Trophoblast cell (in vitro differentiated cells and primary cell): Measurements from ENCODE around the gene RNF31.

Source experiments
- DNase-seq, 2 donors: peaks; one replicate each; pipeline ENCODE4 v3.0.0-alpha.2; 2016
- H2AFZ ChIP-seq: 2 replicates; pipeline ENCODE4 v1.6.1; 2013; ENCODE audit warnings: low read length, moderate library complexity, mild to moderate bottlenecking; ENCODE audit not compliant: insufficient read depth, poor library complexity
- H2AK5ac ChIP-seq: 2 replicates; pipeline ENCODE4 v1.6.1; 2013; ENCODE audit warnings: mild to moderate bottlenecking, low read length
- H2BK120ac ChIP-seq: 2 replicates; pipeline ENCODE4 v1.6.1; 2013; ENCODE audit warnings: low read length, mild to moderate bottlenecking, moderate library complexity; ENCODE audit not compliant: insufficient read depth, poor library complexity
- H2BK12ac ChIP-seq: 2 replicates; pipeline ENCODE4 v1.6.1; 2013; ENCODE audit warnings: mild to moderate bottlenecking, low read length, moderate library complexity
- H2BK5ac ChIP-seq: 2 replicates; pipeline ENCODE4 v1.6.1; 2013; ENCODE audit warnings: low read length, low read depth, moderate library complexity, mild to moderate bottlenecking; ENCODE audit not compliant: poor library complexity
- H3K14ac ChIP-seq: 2 replicates; pipeline ENCODE4 v1.6.1; 2013; ENCODE audit warnings: mild to moderate bottlenecking, low read length
- H3K18ac ChIP-seq: 2 replicates; pipeline ENCODE4 v1.6.1; 2013; ENCODE audit warnings: mild to moderate bottlenecking, low read length
- H3K23ac ChIP-seq: 2 replicates; pipeline ENCODE4 v1.6.1; 2013; ENCODE audit warnings: low read length
- H3K27ac ChIP-seq: 2 replicates; pipeline ENCODE4 v1.5.1; 2013; ENCODE audit warnings: low read depth, mild to moderate bottlenecking, inconsistent platforms, low read length, moderate library complexity
- H3K27me3 ChIP-seq: 2 replicates; pipeline ENCODE4 v1.6.1; 2013; ENCODE audit warnings: inconsistent platforms, mild to moderate bottlenecking, low read length, moderate library complexity; ENCODE audit not compliant: insufficient read depth
- H3K36me3 ChIP-seq, 2 experiments: 1 replicate in 1 of 2; 2 replicates in 1 of 2; pipeline ENCODE4 v1.6.1; 2013; ENCODE audit warnings: low read length in 2 of 2, mild to moderate bottlenecking in 2 of 2, moderate library complexity in 1 of 2; ENCODE audit not compliant: insufficient read depth in 2 of 2, control insufficient read depth in 1 of 2
- H3K4ac ChIP-seq: 2 replicates; pipeline ENCODE4 v1.6.1; 2013; ENCODE audit warnings: low read depth, mild to moderate bottlenecking, low read length, moderate library complexity
- H3K4me1 ChIP-seq, 2 experiments: 1 replicate in 1 of 2; 2 replicates in 1 of 2; pipeline ENCODE4 v1.6.1; 2013; ENCODE audit warnings: low read length in 2 of 2, mild to moderate bottlenecking in 2 of 2, moderate library complexity in 1 of 2; ENCODE audit not compliant: insufficient read depth in 2 of 2, control insufficient read depth in 1 of 2
- H3K4me2 ChIP-seq: 2 replicates; pipeline ENCODE4 v1.6.1; 2013; ENCODE audit warnings: inconsistent platforms, mild to moderate bottlenecking, low read length, moderate library complexity
- H3K4me3 ChIP-seq: 2 replicates; pipeline ENCODE4 v1.5.1; 2013; ENCODE audit warnings: mild to moderate bottlenecking, low read depth, low read length, inconsistent platforms
- H3K79me1 ChIP-seq: one replicate; pipeline ENCODE4 v1.6.1; 2013; ENCODE audit warnings: low read length
- H3K79me2 ChIP-seq: 2 replicates; pipeline ENCODE4 v1.6.1; 2013; ENCODE audit warnings: low read length, mild to moderate bottlenecking; ENCODE audit not compliant: control insufficient read depth, insufficient read depth, poor library complexity
- H3K9ac ChIP-seq: 2 replicates; pipeline ENCODE4 v1.6.1; 2013; ENCODE audit warnings: mild to moderate bottlenecking, low read length
- H3K9me3 ChIP-seq: 2 replicates; pipeline ENCODE4 v1.6.1; 2013; ENCODE audit warnings: low read depth, mild to moderate bottlenecking, control low read depth, inconsistent platforms, low read length; ENCODE audit not compliant: insufficient read depth
- H4K12ac ChIP-seq: 2 replicates; pipeline ENCODE4 v1.6.1; 2013; ENCODE audit warnings: low read depth, mild to moderate bottlenecking, low read length, moderate library complexity
- H4K8ac ChIP-seq: 2 replicates; pipeline ENCODE4 v1.6.1; 2013; ENCODE audit warnings: low read depth, mild to moderate bottlenecking, low read length, moderate library complexity
- H4K91ac ChIP-seq: one replicate; pipeline ENCODE4 v1.6.1; 2013; ENCODE audit warnings: low read depth, mild to moderate bottlenecking, low read length, moderate library complexity
- WGBS: extraction: QIAGEN DNeasy Blood & Tissue Kit; methylation state at CpG from one replicate; pipeline ENCODE4 v1.1.7; 2013; ENCODE audit warnings: missing lambda C conversion rate; ENCODE audit not compliant: insufficient read length, insufficient coverage; ENCODE audit errors: extremely low coverage; 5-methylcytosine and 5-hydroxymethylcytosine counted together

Gene RNF31

GRCh38 chr14:24150061-24150460, 2.8 kb downstream of the RNF31 start:
- H2BK120ac ChIP-seq: no peak overlapping the region
- peaks cover 13% of the 10 kb centered on the region for H3K79me1 ChIP-seq
- H2AK5ac ChIP-seq: no peak overlapping the region
- no peak overlapping the region for H2BK12ac ChIP-seq
- H3K36me3 ChIP-seq: peaks cover 32 to 41% of the 10 kb centered on the region in 2 experiments
- no CpG with 5 or more reads among the region's 9 CpGs for WGBS
- no peak overlapping the region for H2BK5ac ChIP-seq
- H3K4me1 ChIP-seq: peaks cover 10 to 16% of the 10 kb centered on the region in 2 experiments
- H3K23ac ChIP-seq: no peak overlapping the region
- no peaks in the 10 kb centered on the region for H3K27me3 ChIP-seq
- peaks cover 3% of the 10 kb centered on the region for H3K9me3 ChIP-seq
- H3K4me2 ChIP-seq: no peak overlapping the region
- no peak overlapping the region for H2AFZ ChIP-seq
- peaks cover 14% of the 10 kb centered on the region for H3K79me2 ChIP-seq
- no peak overlapping the region for H4K91ac ChIP-seq
- H3K4ac ChIP-seq: peak overlapping the region; percentile 12
- no peak overlapping the region for H3K9ac ChIP-seq
- H4K8ac ChIP-seq: no peak overlapping the region
- H4K12ac ChIP-seq: no peak overlapping the region
- DNase-seq: no peak
- no peak overlapping the region for H3K27ac ChIP-seq
- no peak overlapping the region for H3K4me3 ChIP-seq
- H3K14ac ChIP-seq: no peak overlapping the region
- H3K18ac ChIP-seq: no peak overlapping the region

GRCh38 chr14:24150567-24150966, 3.3 kb downstream of the RNF31 start:
- peaks cover 10 to 13% of the 10 kb centered on the region in 2 experiments for H3K4me1 ChIP-seq
- no peak overlapping the region for H3K18ac ChIP-seq
- no CpG with 5 or more reads among the region's 9 CpGs for WGBS
- DNase-seq: no peak
- peaks cover 13% of the 10 kb centered on the region for H3K79me1 ChIP-seq
- no peak overlapping the region for H3K4me3 ChIP-seq
- no peak overlapping the region for H2BK12ac ChIP-seq
- H3K4ac ChIP-seq: no peak overlapping the region
- H3K14ac ChIP-seq: no peak overlapping the region
- H3K9me3 ChIP-seq: peaks cover 3% of the 10 kb centered on the region
- no peak overlapping the region for H3K9ac ChIP-seq
- H4K91ac ChIP-seq: no peak overlapping the region
- no peaks in the 10 kb centered on the region for H3K27me3 ChIP-seq
- H2AFZ ChIP-seq: no peak overlapping the region
- H3K23ac ChIP-seq: no peak overlapping the region
- peaks cover 37 to 46% of the 10 kb centered on the region in 2 experiments for H3K36me3 ChIP-seq
- no peak overlapping the region for H2AK5ac ChIP-seq
- H4K12ac ChIP-seq: no peak overlapping the region
- no peak overlapping the region for H2BK5ac ChIP-seq
- H3K4me2 ChIP-seq: no peak overlapping the region
- peaks cover 14% of the 10 kb centered on the region for H3K79me2 ChIP-seq
- no peak overlapping the region for H2BK120ac ChIP-seq
- no peak overlapping the region for H4K8ac ChIP-seq
- H3K27ac ChIP-seq: no peak overlapping the region

DNA sequence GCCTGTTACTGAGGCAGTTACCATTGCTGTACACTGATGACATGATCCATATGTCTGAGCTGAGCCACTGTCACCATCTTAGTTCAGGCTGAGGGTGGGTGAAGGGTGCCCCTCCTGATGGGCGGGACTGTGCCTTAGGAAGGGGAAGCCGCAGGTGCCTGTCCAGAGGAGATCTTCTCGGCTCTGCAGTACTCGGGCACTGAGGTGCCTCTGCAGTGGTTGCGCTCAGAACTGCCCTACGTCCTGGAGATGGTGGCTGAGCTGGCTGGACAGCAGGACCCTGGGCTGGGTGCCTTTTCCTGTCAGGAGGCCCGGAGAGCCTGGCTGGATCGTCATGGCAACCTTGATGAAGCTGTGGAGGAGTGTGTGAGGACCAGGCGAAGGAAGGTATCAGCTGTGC, 3.7 kb downstream of the RNF31 start:
- no peak for DNase-seq
- H3K9me3 ChIP-seq: peaks cover 3% of the 10 kb centered on the region
- H3K18ac ChIP-seq: no peak overlapping the region
- no peak overlapping the region for H4K12ac ChIP-seq
- no peak overlapping the region for H2BK12ac ChIP-seq
- no peak overlapping the region for H2AFZ ChIP-seq
- H3K23ac ChIP-seq: no peak overlapping the region
- H4K8ac ChIP-seq: no peak overlapping the region
- H3K14ac ChIP-seq: no peak overlapping the region
- H3K27ac ChIP-seq: no peak overlapping the region
- H3K27me3 ChIP-seq: no peaks in the 10 kb centered on the region
- no peak overlapping the region for H2BK120ac ChIP-seq
- no CpG with 5 or more reads among the region's 9 CpGs for WGBS
- H3K4me3 ChIP-seq: no peak overlapping the region
- H3K4ac ChIP-seq: no peak overlapping the region
- H2BK5ac ChIP-seq: no peak overlapping the region
- peaks cover 14% of the 10 kb centered on the region for H3K79me2 ChIP-seq
- H3K79me1 ChIP-seq: peaks cover 13% of the 10 kb centered on the region
- H3K9ac ChIP-seq: no peak overlapping the region
- H2AK5ac ChIP-seq: no peak overlapping the region
- no peak overlapping the region for H4K91ac ChIP-seq
- H3K36me3 ChIP-seq: peaks cover 38 to 49% of the 10 kb centered on the region in 2 experiments
- peaks cover 8 to 9% of the 10 kb centered on the region in 2 experiments for H3K4me1 ChIP-seq
- no peak overlapping the region for H3K4me2 ChIP-seq

DNA sequence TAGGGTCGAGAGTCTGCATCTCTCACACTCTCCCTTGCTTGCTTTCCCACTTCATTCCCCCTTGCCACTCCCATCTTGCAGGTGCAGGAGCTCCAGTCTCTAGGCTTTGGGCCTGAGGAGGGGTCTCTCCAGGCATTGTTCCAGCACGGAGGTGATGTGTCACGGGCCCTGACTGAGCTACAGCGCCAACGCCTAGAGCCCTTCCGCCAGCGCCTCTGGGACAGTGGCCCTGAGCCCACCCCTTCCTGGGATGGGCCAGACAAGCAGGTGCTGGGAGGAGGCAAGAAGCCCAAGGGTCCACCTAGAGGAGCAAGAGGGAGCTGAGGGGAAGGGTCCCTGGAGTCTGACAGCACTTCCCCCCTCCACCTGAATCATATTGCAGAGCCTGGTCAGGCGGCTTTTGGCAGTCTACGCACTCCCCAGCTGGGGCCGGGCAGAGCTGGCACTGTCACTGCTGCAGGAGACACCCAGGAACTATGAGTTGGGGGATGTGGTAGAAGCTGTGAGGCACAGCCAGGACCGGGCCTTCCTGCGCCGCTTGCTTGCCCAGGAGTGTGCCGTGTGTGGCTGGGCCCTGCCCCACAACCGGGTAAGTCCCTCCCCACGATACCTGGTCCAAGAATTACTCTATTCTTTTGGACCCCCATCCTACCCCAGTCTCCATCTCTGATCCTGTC, 4.2 kb downstream of the RNF31 start:
- Histone ChIP-seq H2AFZ (no peak overlapping the region), H2BK120ac (no peak overlapping the region), H3K36me3 (peaks cover 42 to 54% of the 10 kb centered on the region in 2 experiments), H4K12ac (no peak overlapping the region), H2BK5ac (no peak overlapping the region), H3K79me2 (peaks cover 11% of the 10 kb centered on the region), H2BK12ac (no peak overlapping the region), H3K9me3 (peaks cover 3% of the 10 kb centered on the region), H3K14ac (no peak overlapping the region), H3K27me3 (no peaks in the 10 kb centered on the region), H3K27ac (no peak overlapping the region), H3K23ac (no peak overlapping the region), H3K18ac (no peak overlapping the region), H4K8ac (no peak overlapping the region), H3K4me1 (peaks cover 8% of the 10 kb centered on the region in 2 experiments), H2AK5ac (no peak overlapping the region), H3K79me1 (peaks cover 9% of the 10 kb centered on the region), H3K4ac (no peak overlapping the region), H3K4me2 (no peak overlapping the region), H4K91ac (no peak overlapping the region), H3K9ac (no peak overlapping the region), H3K4me3 (no peak overlapping the region)
- no peak for DNase-seq
- no CpG with 5 or more reads among the region's 16 CpGs for WGBS
